Measurements from ENCODE around the gene CUX1.

DNA sequence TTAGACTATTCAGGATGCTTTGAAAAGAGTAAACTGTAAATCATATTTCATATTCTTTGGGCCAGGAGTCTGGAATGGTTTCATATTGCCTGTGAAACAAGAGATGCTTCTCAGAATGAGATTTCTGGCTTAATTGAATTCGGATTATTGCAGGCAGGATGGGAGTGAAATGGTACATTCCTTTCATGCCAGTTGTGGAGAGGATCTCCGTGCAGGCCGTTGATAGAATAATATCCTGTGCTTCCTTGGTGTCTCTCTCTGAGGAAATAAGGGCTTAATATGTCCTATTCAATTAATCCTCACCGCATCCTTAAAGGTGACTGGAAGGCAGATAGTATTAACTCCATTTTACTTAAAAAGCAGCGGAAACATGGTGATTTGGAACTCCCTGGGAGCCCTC is 56.6 kb downstream of the CUX1 start:
- no peak for TF ChIP-seq CTCF (IDR thresholded peaks at IDR 0.05; ENCODE audit: insufficient read depth, low read length)
- no peak for TF ChIP-seq GABPA (IDR thresholded peaks at IDR 0.05; ENCODE audit: low read depth)
- TF ChIP-seq POLR2AphosphoS5 (IDR thresholded peaks at IDR 0.05; ENCODE audit: low read depth), result no peak
- no peak for TF ChIP-seq REST (IDR thresholded peaks at IDR 0.05; ENCODE audit: insufficient replicate concordance, low read depth)

Measured in HL-60 (cell line).